Natural killer cell (primary cell): ENCODE data around the gene MAD1L1. TPM values are rescaled to one million over a fixed set of nuclear protein-coding genes. Genes with fewer than 3 reads are reported as not detected.

Source experiments
- ATAC-seq, 3 donors: fragments of 150-1000 bp in 2 of 3; fragments of 200-7000 bp in 1 of 3; cut with Tn5 transposase; 1 replicate in 1 of 3; 2 replicates in 2 of 3; pipeline ENCODE4 v1.10.0; 2021; ENCODE audit warnings: mild to moderate bottlenecking in 2 of 3, moderate library complexity in 2 of 3
- DNase-seq, 2 donors: peaks; one replicate each; pipeline versions ENCODE4 v3.0.0 to v3.0.0-alpha.2; 2013 to 2021; ENCODE audit warnings: mixed read lengths in 1 of 2
- H3K27ac ChIP-seq: one replicate; pipeline ENCODE4 v1.5.1; 2013; ENCODE audit warnings: mild to moderate bottlenecking, low read length
- H3K27me3 ChIP-seq: one replicate; pipeline ENCODE4 v1.6.1; 2013; ENCODE audit warnings: low read length; ENCODE audit not compliant: control insufficient read depth, insufficient read depth
- H3K36me3 ChIP-seq: one replicate; pipeline ENCODE4 v1.6.1; 2013; ENCODE audit warnings: low read length; ENCODE audit not compliant: control insufficient read depth, insufficient read depth
- H3K4me1 ChIP-seq: one replicate; pipeline ENCODE4 v1.6.1; 2013; ENCODE audit warnings: low read length; ENCODE audit not compliant: control insufficient read depth, insufficient read depth
- H3K4me3 ChIP-seq: one replicate; pipeline ENCODE4 v1.5.1; 2013; ENCODE audit warnings: low read length
- H3K9me3 ChIP-seq: one replicate; pipeline ENCODE4 v1.6.1; 2013; ENCODE audit warnings: low read length; ENCODE audit not compliant: control insufficient read depth, insufficient read depth
- H3K27ac Mint-ChIP-seq, 2 donors: one replicate each; pipeline ENCODE4 v1.8.0; 2022; ENCODE audit warnings: mild to moderate bottlenecking in 2 of 2, mixed read lengths in 2 of 2, moderate library complexity in 1 of 2
- H3K27me3 Mint-ChIP-seq, 2 donors: one replicate each; pipeline ENCODE4 v1.8.0; 2022; ENCODE audit warnings: low read depth in 2 of 2, mixed read lengths in 2 of 2
- H3K36me3 Mint-ChIP-seq: one replicate; pipeline ENCODE4 v1.8.0; 2022; ENCODE audit warnings: mixed read lengths
- H3K4me1 Mint-ChIP-seq, 2 donors: one replicate each; pipeline ENCODE4 v1.8.0; 2022; ENCODE audit warnings: mixed read lengths in 2 of 2
- H3K4me3 Mint-ChIP-seq: one replicate; pipeline ENCODE4 v1.8.0; 2022; ENCODE audit warnings: mild to moderate bottlenecking, moderate library complexity, mixed read lengths
- H3K9me3 Mint-ChIP-seq, 2 donors: one replicate each; pipeline ENCODE4 v1.8.0; 2022; ENCODE audit warnings: mixed read lengths in 2 of 2
- WGBS: methylation state at CpG from one replicate; pipeline ENCODE4 v1.1.7; 2013; ENCODE audit warnings: missing lambda C conversion rate; ENCODE audit not compliant: insufficient coverage; 5-methylcytosine and 5-hydroxymethylcytosine counted together
- intact Hi-C: fragments of 100-400 bp; cut with micrococcal nuclease; formaldehyde crosslinking; loops from one replicate; pipeline ENCODE4 v1.14.2; 2022
- total RNA-seq, 4 donors: library from RNA; stranded (reverse); fragments of 120-200 nt in 1 of 4; gene quantifications; one replicate each; pipeline versions ENCODE4 v1.2.3 to v1.2.4, GENCODE V29; 2013 to 2022
- TF ChIP-seq, protein P1 (sequence below): fragments of 200-600 bp; IDR thresholded peaks from one replicate; pipeline ENCODE4 v1.8.0; 2022; ENCODE audit warnings: antibody characterized with exemption

MAD1L1 gene
- total RNA-seq, 3 donors from 2014 or later (not counting 1 experiment from before 2014, with no cell fraction given), result 53.6 to 81.2 (median 77.4) TPM

DNA sequence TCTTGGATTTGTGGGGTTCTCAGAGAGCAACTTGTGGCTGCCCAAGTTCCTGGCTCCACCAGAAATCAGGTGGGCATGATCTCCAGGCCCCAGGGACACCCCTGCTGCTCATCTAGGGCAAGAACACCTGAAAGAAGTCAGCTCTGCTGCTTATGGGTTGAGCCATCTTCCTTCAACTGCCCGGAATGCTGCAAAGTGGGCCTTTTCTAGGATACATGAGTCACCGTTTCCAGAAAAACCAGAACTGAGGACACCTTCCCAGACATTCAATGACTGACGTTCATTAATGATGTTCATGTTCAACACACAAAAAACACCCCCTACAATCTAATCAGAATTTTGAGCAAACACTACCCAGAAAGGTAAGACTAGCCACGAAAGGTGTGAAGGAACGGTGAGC lies 98.0 kb downstream of the MAD1L1 start:
- no peaks in the 10 kb centered on the region for H3K9me3 Mint-ChIP-seq
- TF ChIP-seq, protein P1, sequence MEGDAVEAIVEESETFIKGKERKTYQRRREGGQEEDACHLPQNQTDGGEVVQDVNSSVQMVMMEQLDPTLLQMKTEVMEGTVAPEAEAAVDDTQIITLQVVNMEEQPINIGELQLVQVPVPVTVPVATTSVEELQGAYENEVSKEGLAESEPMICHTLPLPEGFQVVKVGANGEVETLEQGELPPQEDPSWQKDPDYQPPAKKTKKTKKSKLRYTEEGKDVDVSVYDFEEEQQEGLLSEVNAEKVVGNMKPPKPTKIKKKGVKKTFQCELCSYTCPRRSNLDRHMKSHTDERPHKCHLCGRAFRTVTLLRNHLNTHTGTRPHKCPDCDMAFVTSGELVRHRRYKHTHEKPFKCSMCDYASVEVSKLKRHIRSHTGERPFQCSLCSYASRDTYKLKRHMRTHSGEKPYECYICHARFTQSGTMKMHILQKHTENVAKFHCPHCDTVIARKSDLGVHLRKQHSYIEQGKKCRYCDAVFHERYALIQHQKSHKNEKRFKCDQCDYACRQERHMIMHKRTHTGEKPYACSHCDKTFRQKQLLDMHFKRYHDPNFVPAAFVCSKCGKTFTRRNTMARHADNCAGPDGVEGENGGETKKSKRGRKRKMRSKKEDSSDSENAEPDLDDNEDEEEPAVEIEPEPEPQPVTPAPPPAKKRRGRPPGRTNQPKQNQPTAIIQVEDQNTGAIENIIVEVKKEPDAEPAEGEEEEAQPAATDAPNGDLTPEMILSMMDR, result no peak

DNA sequence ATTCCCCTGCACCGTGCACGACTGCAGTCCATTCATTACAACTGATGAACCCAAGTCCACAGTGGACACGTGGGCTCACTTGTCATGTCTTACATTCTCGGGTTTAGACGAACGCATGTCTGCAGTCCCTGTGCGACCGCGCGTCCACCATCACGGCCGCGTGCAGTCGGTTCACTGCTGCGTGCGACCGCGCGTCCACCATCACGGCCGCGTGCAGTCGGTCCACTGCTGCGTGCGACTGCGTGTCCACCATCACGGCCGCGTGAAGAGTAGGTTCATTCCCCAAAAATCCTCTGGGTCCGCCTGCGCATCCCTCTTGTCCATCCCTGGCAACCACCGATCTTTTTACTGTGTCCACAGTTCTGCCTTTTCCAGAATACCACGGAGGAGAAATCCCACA lies 100.5 kb downstream of the MAD1L1 start:
- no peak overlapping the region for H3K27ac Mint-ChIP-seq
- no peaks in the 10 kb centered on the region for H3K9me3 Mint-ChIP-seq
- intact Hi-C loops, result no loop called here
- Histone ChIP-seq H3K9me3 (no peaks in the 10 kb centered on the region), H3K4me3 (no peak overlapping the region), H3K27ac (no peak overlapping the region), H3K27me3 (no peaks in the 10 kb centered on the region), H3K36me3 (no peaks in the 10 kb centered on the region), H3K4me1 (no peaks in the 10 kb centered on the region)
- no peaks in the 10 kb centered on the region for H3K36me3 Mint-ChIP-seq
- ATAC-seq (no peak), DNase-seq (no peak)
- no peaks in the 10 kb centered on the region for H3K4me1 Mint-ChIP-seq
- TF ChIP-seq, protein P1, result no peak
- H3K27me3 Mint-ChIP-seq, result no peaks in the 10 kb centered on the region
- 97% methylated on average over 33 of the region's 33 CpGs for WGBS
- no peak overlapping the region for H3K4me3 Mint-ChIP-seq

More for the DNA sequence above, 98.0 kb downstream of the MAD1L1 start:
- Histone ChIP-seq H3K27me3 (no peaks in the 10 kb centered on the region), H3K4me3 (no peak overlapping the region), H3K27ac (no peak overlapping the region), H3K9me3 (no peaks in the 10 kb centered on the region), H3K36me3 (no peaks in the 10 kb centered on the region), H3K4me1 (peaks cover 12% of the 10 kb centered on the region)
- Mint-ChIP-seq H3K27me3 (no peaks in the 10 kb centered on the region), H3K4me3 (no peak overlapping the region), H3K27ac (no peak overlapping the region), H3K4me1 (peaks cover 13 to 14% of the 10 kb centered on the region in 2 donors), H3K36me3 (no peaks in the 10 kb centered on the region)
- DNase-seq (no peak), ATAC-seq (no peak)
- 95% methylated on average over 5 of the region's 5 CpGs for WGBS
- intact Hi-C loops, result no loop called here

DNA sequence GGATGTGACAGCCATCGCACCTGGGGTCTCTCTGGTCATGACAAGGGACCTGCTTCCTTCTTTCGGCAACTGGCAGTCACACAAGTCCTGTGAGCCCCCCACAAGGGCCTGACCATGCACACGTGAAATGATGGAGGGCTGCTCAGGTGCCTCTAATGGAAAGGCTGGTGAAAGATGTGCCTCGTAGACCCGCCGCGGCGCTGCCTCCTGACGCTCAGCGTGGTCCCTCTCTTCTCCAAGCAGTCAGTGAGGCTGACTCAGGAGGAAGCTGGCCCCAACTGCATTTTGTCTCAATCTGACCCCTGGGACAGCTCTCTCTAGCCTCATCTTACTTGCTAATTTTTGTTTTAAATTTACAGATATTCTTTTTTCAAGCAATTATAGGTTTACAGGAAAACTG lies 100.9 kb downstream of the MAD1L1 start:
- intact Hi-C loops, result no loop called here
- Mint-ChIP-seq H3K4me1 (no peaks in the 10 kb centered on the region), H3K4me3 (no peak overlapping the region), H3K9me3 (no peaks in the 10 kb centered on the region), H3K36me3 (no peaks in the 10 kb centered on the region), H3K27ac (no peak overlapping the region), H3K27me3 (no peaks in the 10 kb centered on the region)
- ATAC-seq (no peak), DNase-seq (no peak)
- no peaks in the 10 kb centered on the region for H3K9me3 ChIP-seq
- H3K27ac ChIP-seq, result no peak overlapping the region
- H3K36me3 ChIP-seq, result no peaks in the 10 kb centered on the region
- TF ChIP-seq, protein P1, result no peak
- no peaks in the 10 kb centered on the region for H3K4me1 ChIP-seq
- WGBS, result 87% methylated on average over 10 of the region's 10 CpGs
- H3K27me3 ChIP-seq, result no peaks in the 10 kb centered on the region
- H3K4me3 ChIP-seq, result no peak overlapping the region

DNA sequence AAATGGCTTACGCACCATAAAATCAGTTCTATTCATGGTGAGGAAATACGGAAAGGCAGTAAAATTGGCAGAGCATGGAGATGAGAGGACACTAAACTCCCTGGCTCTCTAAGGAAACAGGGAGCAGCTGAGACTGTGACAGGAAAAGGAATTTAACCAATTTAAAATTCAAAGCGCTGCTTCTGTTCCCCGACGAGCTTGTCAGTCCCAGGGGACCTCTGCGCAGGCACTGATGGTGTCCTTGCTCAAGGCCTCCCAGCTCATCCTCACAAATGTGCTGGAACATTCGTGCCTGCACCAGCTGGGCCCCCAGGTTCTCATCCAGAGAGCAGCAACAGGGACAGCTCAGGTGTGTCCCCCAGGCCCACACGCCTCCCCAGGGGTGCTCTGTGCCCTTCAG lies 101.4 kb downstream of the MAD1L1 start:
- H3K36me3 ChIP-seq, result no peaks in the 10 kb centered on the region
- Mint-ChIP-seq H3K36me3 (no peaks in the 10 kb centered on the region), H3K27me3 (no peaks in the 10 kb centered on the region), H3K4me3 (no peak overlapping the region), H3K27ac (no peak overlapping the region), H3K4me1 (no peaks in the 10 kb centered on the region), H3K9me3 (no peaks in the 10 kb centered on the region)
- H3K27me3 ChIP-seq, result no peaks in the 10 kb centered on the region
- 87% methylated on average over 8 of the region's 8 CpGs for WGBS
- H3K27ac ChIP-seq, result no peak overlapping the region
- DNase-seq (no peak), ATAC-seq (no peak)
- no peaks in the 10 kb centered on the region for H3K4me1 ChIP-seq
- TF ChIP-seq, protein P1, result no peak
- H3K4me3 ChIP-seq, result no peak overlapping the region
- no peaks in the 10 kb centered on the region for H3K9me3 ChIP-seq
- intact Hi-C loops, result no loop called here
